Measurements from ENCODE around the gene C1QTNF1. TPM values are rescaled to one million over a fixed set of nuclear protein-coding genes. Genes with fewer than 3 reads are reported as not detected.

C1QTNF1 gene
- total and polyA plus RNA-seq, 2 experiments from 2014 or later = 9.5 to 13.3 TPM

- Histone ChIP-seq H3K9me3 (ENCODE audit: low read depth) (no peaks in the 10 kb centered on the region), H3K4me3 (no peak overlapping the region), H2AFZ (no peak overlapping the region), H3K36me3 (replicated peaks; ENCODE audit: insufficient read depth, low read depth) (no peaks in the 10 kb centered on the region), H3K27ac (no peak overlapping the region), H3K27me3 (no peaks in the 10 kb centered on the region), H3K79me2 (peaks cover 9% of the 10 kb centered on the region), H4K20me1 (ENCODE audit: insufficient read depth, poor library complexity, severe bottlenecking) (no peaks in the 10 kb centered on the region), H3K4me1 (ENCODE audit: insufficient read depth) (peaks cover 4% of the 10 kb centered on the region), H3K4me2 (no peak overlapping the region), H3K9me2 (replicated peaks; ENCODE audit: insufficient read depth) (no peaks in the 10 kb centered on the region)
- TF ChIP-seq, protein P1, sequence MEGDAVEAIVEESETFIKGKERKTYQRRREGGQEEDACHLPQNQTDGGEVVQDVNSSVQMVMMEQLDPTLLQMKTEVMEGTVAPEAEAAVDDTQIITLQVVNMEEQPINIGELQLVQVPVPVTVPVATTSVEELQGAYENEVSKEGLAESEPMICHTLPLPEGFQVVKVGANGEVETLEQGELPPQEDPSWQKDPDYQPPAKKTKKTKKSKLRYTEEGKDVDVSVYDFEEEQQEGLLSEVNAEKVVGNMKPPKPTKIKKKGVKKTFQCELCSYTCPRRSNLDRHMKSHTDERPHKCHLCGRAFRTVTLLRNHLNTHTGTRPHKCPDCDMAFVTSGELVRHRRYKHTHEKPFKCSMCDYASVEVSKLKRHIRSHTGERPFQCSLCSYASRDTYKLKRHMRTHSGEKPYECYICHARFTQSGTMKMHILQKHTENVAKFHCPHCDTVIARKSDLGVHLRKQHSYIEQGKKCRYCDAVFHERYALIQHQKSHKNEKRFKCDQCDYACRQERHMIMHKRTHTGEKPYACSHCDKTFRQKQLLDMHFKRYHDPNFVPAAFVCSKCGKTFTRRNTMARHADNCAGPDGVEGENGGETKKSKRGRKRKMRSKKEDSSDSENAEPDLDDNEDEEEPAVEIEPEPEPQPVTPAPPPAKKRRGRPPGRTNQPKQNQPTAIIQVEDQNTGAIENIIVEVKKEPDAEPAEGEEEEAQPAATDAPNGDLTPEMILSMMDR (IDR thresholded peaks at IDR 0.05; ENCODE audit: poor library complexity) = no peak
- TF ChIP-seq EZH2 (IDR thresholded peaks at IDR 0.05; ENCODE audit: borderline replicate concordance) (no peak), EZH2phosphoT487 (IDR thresholded peaks at IDR 0.05; ENCODE audit: low read depth, severe bottlenecking, unreplicated experiment) (no peak)
- no peak for DNase-seq (ENCODE audit: low spot score)
- 97% methylated on average over 22 of the region's 22 CpGs for WGBS (ENCODE audit: low lambda C conversion rate, missing lambda C conversion rate)
These were observed 55.6 kb downstream of the C1QTNF1 start for GRCh38 chr17:79079421-79080200.

- no peaks in the 10 kb centered on the region for H4K20me1 ChIP-seq (ENCODE audit: insufficient read depth, poor library complexity, severe bottlenecking)
- no peak overlapping the region for H3K4me3 ChIP-seq
- H3K27ac ChIP-seq = no peak overlapping the region
- H3K9me3 ChIP-seq (ENCODE audit: low read depth) = no peaks in the 10 kb centered on the region
- DNase-seq (ENCODE audit: low spot score) = no peak
- H3K4me1 ChIP-seq (ENCODE audit: insufficient read depth) = peaks cover 4% of the 10 kb centered on the region
- 92% methylated on average over 18 of the region's 18 CpGs for WGBS (ENCODE audit: low lambda C conversion rate, missing lambda C conversion rate)
- H3K79me2 ChIP-seq = peaks cover 9% of the 10 kb centered on the region
- H2AFZ ChIP-seq = no peak overlapping the region
- no peak overlapping the region for H3K4me2 ChIP-seq
- H3K36me3 ChIP-seq (replicated peaks; ENCODE audit: insufficient read depth, low read depth) = no peaks in the 10 kb centered on the region
- no peaks in the 10 kb centered on the region for H3K9me2 ChIP-seq (replicated peaks; ENCODE audit: insufficient read depth)
- no peaks in the 10 kb centered on the region for H3K27me3 ChIP-seq
- TF ChIP-seq EZH2phosphoT487 (IDR thresholded peaks at IDR 0.05; ENCODE audit: low read depth, severe bottlenecking, unreplicated experiment) (no peak), EZH2 (IDR thresholded peaks at IDR 0.05; ENCODE audit: borderline replicate concordance) (no peak)
- TF ChIP-seq, protein P1 (IDR thresholded peaks at IDR 0.05; ENCODE audit: poor library complexity) = no peak
These were observed 56.4 kb downstream of the C1QTNF1 start for GRCh38 chr17:79080349-79080748.

GRCh38 chr17:79080761-79081290 lies 56.9 kb downstream of the C1QTNF1 start:
- Histone ChIP-seq H3K27me3 (no peaks in the 10 kb centered on the region), H3K4me1 (ENCODE audit: insufficient read depth) (peaks cover 2% of the 10 kb centered on the region), H3K36me3 (replicated peaks; ENCODE audit: insufficient read depth, low read depth) (no peaks in the 10 kb centered on the region), H3K4me3 (no peak overlapping the region), H3K9me2 (replicated peaks; ENCODE audit: insufficient read depth) (no peaks in the 10 kb centered on the region), H4K20me1 (ENCODE audit: insufficient read depth, poor library complexity, severe bottlenecking) (no peaks in the 10 kb centered on the region), H3K4me2 (no peak overlapping the region), H3K27ac (no peak overlapping the region), H3K79me2 (peaks cover 8% of the 10 kb centered on the region), H2AFZ (no peak overlapping the region), H3K9me3 (ENCODE audit: low read depth) (no peaks in the 10 kb centered on the region)
- no peak for DNase-seq (ENCODE audit: low spot score)
- TF ChIP-seq EZH2 (IDR thresholded peaks at IDR 0.05; ENCODE audit: borderline replicate concordance) = no peak
- TF ChIP-seq, protein P1 (IDR thresholded peaks at IDR 0.05; ENCODE audit: poor library complexity) = no peak
- no peak for TF ChIP-seq EZH2phosphoT487 (IDR thresholded peaks at IDR 0.05; ENCODE audit: low read depth, severe bottlenecking, unreplicated experiment)
- WGBS (ENCODE audit: low lambda C conversion rate, missing lambda C conversion rate) = 96% methylated on average over 13 of the region's 17 CpGs

All from hepatocyte (in vitro differentiated cells).